HG03103 (cell line): ENCODE measurements around the gene TRIM69.
"Not testable (repeated sequence)": the region's sequence is repeated elsewhere in the genome, so short reads cannot be mapped to it uniquely, and the experiment has no call there.

ENCODE experiments used
- ATAC-seq: cut with Tn5 transposase; IDR thresholded peaks from one replicate; pipeline ENCODE4 v1.9.1; 2021; ENCODE audit warnings: low read depth; ENCODE audit not compliant: unreplicated experiment

The TRIM69 gene

DNA sequence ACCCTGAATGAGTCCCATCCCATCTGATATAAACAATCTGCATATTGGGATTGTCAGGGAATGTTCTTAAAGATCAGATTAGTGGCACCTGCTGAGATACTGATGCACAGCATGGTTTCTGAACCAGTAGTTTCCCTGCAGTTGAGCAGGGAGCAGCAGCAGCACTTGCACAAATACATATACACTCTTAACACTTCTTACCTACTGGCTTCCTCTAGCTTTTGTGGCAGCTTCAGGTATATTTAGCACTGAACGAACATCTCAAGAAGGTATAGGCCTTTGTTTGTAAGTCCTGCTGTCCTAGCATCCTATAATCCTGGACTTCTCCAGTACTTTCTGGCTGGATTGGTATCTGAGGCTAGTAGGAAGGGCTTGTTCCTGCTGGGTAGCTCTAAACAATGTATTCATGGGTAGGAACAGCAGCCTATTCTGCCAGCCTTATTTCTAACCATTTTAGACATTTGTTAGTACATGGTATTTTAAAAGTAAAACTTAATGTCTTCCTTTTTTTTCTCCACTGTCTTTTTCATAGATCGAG is 20.5 kb upstream of the TRIM69 start:
- no peak for ATAC-seq

DNA sequence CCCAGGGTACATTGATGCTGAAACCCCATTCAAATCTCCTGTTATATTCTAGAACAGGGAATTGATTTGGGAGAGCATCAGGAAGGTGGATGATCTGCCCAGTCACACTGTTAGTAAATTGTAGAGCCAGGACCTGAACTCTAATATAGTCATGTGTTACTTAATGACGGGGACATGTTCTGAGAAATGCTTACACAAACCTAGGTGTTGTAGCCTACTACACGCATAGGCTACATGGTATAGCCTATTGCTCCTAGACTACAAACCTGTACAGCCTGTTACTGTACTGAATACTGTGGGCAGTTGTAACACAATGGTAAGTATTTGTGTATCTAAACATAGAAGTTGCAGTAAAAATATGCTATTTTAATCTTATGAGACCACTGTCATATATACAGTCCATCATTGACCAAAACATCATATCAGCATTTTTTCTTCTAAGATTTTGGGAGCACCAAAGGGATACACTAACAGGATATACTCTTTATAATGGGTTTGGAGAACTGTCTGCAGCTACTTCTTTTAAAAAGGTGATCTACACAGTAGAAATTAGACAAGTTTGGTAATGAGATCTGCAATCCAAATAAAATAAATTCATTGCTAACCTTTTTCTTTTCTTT is 19.2 kb upstream of the TRIM69 start:
- no peak for ATAC-seq

DNA sequence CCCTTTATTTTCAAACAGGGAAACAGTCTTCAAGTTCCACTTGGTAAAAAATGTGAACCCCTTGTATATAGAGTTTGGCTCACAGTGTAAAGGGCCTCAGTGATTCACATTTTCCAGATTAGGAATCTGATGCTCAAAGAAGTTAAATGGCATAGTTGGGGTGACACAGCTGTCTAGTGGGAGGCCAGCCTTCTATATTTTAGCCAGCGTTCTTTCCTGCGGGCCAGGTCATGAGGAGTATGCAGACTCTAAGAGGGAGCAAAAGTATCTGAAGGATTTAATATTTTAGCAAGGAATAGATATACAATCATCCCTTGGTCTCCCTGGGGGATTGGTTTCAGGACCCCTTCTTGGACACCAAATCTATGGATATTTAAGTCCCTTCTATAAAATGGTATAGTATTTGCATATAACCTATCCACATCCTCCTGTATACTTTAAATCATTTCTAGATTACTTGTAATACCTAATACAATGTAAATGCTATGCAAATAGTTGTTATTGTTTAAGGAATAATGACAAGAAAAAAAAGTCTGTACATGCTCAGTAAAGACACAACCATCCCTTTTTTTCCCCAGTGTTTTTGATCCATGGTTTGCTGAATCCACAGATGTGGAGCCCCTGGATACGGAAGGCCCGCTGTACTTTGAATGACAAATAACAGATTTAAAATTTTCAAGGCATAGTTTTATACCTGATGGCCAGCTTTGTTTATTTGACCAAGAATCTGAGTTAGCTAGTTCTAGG is 18.0 kb upstream of the TRIM69 start:
- ATAC-seq, result no peak

DNA sequence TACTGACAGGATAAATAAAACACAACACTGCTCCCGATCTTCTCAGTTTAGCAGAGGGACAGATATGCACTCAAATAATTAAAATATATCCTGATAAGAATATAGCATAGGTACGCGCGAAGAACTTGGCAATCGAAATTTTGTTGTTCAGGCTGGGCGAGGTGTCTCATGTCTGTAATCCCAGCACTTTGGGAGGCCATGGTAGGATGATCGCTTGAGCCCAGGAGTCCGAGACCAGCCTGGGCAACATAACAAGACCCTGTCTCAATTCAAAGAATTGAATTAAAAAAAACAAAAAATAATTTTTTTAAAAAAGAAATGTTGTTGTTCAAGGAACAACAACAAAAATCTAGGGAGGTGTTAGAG is 17.4 kb upstream of the TRIM69 start:
- ATAC-seq, result no peak

DNA sequence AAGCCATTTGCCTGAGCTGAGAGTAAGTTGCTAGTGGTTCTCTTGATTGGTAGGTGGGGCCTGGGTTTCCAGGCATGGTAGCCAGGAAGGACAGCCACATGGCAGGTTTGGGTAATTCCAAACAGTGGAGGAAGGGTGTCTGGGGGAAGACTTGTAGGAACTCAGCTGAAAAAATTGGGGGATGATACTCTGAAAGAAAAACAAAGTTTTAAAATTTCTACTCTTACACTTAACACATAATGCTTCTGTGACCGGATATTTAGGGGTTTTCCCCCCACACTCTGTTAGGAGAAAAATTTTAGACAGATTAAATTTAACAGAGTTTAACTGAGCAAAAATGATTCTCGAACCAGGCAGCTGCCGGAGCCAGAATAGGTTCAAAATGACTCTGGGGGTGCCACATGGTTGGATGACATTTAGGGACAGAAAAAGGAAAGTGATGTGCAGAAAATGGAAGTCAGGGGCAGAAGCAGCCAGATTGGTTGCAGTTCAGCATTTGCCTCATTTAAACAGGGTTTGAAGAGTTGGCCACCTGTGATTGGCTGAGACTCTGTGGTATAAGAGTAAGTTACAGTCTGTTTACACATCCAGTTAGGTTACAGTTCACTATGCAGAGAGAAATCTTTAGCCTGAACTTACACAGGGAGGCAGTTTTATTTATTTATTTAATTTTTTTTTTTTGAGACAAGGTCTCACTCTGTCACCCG is 16.9 kb upstream of the TRIM69 start:
- ATAC-seq, result peak; percentile 46

DNA sequence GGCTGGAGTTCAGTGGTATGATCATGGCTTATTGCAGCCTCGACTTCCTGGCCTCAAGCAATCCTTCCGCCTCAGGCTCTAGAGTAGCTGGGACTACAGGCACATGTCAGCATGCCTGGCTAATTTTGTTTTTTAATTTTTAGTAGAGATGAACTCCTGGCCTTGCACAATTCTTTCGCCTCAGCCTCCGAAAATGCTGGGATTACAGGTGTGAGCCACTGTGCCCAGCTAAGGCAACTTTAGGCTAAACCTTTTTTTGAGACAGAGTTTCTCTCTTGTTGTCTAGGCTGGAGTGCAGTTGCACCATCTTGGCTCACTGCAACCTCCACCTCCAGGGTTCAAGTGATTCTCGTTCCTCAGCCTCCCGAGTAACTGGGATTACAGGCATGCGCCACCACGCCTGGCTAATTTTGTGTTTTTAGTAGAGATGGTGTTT is 16.3 kb upstream of the TRIM69 start:
- not testable (repeated sequence) for ATAC-seq

DNA sequence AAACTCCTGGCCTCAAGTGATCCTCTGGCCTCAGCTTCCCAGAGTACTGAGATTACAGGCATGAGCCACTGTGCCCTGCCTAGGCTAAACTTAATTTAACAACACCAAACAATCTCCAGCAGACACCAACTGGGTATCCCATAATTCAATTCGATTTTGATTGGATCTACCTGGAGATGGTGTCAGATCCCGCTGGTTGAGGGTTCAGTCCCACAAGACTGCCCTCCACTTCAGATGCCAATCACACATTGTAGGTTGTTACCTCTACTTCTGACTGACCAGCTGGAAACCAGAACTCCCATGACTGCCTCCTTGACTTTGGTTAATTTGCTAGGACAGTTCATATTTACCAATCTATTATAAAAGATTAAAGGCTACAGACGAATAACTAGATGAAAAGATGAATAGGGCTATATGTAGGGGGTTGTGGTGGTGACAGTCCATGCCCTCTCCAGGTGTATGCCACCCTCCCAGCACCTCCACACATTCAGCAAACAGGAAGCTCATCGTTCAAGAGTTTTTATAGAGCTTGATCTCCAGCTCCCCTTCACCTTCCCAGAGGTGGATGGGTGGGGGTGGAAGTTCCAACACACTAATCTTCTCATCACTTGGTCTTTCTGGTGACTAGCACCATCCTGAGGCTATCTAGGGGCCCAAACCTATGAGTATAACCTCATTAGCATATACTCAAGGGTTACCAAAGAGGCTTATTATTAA is 15.7 kb upstream of the TRIM69 start:
- ATAC-seq, result no peak

DNA sequence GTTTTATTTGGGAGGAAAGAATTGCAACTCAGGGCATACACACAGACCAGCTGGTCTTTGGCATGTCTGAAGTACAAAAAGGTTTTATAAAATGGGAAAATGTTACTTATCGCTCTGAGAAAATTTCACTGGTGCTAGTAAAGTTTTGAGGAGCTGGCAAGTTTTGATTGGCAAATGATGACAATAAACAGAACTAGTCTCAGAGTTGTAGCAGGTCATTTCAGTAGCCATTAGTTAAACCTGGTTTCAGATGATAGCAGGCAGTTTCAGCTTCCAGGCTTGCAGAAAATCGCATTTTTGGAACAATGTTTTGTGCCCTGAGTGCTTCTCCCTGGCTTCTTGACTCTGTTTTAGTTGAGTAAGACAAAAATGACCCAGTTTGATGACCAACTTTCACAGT is 14.3 kb upstream of the TRIM69 start:
- no peak for ATAC-seq

DNA sequence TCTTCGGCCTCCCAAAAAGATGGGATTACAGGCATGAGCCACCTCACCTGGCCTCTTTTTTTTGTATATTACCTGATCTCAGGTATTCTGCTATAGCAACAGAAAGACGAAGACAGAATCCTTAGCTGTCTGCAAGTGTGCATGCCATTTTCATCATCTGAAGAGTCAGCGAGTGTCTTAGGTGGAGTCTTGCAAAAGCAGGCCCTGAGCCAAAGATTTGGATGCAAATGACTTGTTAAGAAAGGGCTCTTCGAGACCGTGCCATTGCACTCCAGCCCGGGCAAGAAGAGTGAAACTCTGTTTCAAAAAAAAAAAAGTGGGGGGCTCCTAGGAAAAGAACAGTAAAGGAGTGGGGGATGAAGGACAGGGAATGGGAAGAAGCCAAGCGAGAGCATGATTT is 10.2 kb upstream of the TRIM69 start:
- ATAC-seq, result no peak

DNA sequence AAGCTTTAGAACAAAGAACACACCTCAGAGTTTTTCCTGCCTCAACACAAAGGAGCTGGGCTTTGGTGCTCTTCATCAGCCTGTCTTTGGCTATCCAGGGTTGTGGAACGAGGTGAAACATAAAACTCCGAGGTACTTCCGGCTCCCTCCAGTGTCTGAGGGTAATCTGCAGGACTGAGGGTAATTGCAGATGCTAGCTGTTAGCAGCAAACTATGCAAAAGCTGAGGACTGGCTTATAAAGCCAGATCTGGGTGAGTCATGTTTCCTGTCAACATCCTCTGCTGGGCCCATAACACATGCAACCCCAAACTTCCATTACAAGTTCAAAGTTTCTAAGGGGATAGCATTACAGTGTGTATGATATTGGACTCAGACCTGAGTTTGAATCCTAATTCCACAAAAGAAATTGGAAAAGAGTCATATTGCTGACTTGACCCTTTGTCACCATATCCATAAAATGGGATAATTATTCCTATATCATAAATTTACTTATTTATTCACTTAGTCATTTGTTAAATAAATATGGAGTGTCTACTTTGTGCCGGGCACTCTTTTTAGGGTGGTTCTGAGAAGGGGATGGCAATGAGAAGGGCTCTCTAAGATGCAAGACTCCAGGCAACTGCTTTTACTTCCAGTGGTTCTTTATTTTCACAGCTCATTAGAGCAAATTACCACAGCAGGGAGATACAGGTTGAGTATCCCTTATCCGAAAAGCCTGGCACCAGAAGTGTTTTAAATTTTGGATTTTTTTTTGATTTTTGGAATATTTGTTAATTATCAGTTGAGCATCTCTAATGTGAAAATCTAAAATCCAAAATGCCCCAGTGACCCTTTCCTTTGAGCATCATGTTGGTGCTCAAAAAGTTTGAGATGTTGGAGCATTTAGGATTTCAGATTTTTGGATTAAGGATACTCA is 9.5 kb upstream of the TRIM69 start:
- peak; percentile 40 for ATAC-seq

DNA sequence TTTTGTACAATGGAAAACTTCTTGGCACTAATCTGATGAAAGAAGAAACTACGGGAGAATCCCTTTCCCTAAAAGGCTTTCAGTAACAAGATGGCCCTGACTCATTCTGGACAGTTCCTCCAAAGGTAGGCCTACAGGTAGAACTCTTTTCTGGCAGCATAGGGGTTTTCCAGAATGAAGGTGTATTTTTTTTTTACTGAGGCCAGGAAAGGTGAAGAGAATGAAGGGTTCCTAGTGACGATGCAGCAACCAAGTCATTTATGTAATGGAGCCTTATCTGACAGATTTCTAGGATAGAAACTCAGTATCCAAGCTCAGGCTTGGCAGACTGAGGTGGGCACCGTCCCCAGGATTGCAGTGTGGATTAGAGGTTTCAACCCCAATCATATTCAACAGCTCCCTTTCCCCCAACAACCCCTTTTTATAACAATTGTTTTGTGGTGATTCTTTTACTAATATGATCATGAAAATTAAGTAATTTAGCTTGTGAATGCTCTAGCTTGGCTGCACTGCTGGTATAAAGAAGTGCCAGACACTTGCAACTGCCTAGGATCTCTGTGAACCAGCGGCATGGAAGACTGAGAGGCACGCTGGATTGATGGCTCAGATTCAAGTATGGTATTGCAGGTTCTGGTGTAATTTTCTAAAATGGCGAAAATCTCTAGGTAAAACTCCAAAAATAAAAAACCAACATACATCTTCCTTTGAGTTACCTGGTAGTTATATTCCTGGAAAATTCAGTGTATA is 8.7 kb upstream of the TRIM69 start:
- no peak for ATAC-seq

DNA sequence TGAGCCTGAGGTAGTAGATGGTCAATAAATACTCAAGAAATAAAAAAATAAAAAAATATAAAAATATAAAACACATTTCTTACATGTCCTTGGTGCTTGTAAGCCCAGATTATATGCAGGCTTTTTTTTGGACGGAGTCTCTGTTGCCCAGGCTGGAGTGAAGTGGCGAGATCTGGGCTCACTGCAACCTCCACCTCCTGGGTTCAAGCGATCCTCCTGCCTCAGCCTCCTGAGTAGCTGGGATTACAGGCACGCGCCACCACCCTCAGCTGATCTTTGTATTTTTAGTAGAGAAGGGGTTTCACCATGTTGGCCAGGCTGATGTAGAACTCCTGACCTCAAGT is 8.1 kb upstream of the TRIM69 start:
- not testable (repeated sequence) for ATAC-seq

DNA sequence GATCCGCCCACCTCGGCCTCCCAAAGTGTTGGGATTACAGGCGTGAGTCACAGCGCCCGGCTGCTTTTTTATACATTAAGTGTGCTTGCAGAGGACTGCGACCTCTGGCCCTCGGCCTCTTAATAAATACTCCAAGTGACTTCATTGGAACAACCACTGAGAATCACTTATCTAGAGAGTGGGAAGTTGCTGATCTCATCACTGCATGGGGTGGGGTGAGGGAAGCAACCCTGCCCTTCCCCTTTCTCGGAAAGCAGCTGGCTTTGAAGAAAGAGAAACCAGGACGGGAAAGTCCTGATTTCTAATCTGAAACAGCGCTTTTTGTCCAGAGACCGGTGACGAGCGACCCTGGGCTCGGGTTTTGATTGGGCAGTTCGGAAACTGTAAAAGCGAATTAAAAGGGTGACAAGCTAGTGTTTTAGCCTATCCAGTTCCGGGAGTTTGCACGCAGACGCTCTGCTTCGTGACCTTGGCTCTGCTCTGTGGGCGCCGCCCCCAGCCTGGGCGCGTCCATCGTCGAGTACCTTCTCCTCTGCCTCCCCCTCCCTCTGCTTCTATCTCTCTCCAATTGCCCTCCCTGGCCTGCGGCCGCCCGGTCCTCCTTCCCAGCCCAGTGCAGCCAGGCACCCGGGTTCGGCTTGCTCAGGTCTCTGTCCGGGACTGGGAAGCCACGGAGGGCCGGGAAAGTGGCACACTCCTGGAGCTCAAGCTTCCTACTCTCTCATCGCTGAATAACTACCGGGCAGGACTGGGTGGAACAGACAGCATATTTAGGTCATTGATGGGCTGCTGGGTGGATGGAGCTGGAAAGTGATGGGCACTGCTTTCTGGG is 7.5 kb upstream of the TRIM69 start:
- peak; percentile 73 for ATAC-seq

DNA sequence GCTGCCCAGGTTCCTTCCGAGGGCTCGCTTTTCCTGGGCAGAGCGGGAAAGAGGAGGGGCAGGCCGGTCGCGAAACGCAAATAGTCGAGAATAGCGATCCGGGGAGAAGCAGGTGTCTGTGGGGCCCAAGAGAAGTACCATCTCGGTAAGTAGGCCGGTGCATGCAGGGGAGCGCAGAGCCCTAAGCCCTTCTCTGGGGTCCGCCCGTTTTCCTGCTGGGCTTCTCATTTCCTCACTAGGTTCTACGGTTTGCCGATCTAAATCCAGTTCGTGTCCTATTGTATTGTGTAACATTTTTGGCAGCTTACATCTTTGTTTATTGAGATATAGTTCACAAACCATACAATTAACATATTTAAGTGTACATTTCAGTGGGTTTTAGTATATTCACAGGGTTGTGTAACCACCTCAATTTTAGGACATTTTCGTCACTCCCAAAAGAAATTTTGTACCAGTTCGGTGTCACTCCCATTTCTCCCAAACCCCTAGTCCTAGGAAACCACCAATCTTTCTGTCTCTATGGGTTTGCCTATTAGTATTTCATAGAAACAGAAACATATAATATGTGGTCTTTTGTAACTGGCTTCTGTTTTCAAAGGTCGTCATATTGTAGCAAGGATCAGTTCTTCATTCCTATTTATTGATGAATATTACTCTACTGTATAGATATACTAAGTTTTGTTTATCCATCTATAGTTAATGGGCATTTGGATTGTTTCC is 6.8 kb upstream of the TRIM69 start:
- ATAC-seq, result no peak

DNA sequence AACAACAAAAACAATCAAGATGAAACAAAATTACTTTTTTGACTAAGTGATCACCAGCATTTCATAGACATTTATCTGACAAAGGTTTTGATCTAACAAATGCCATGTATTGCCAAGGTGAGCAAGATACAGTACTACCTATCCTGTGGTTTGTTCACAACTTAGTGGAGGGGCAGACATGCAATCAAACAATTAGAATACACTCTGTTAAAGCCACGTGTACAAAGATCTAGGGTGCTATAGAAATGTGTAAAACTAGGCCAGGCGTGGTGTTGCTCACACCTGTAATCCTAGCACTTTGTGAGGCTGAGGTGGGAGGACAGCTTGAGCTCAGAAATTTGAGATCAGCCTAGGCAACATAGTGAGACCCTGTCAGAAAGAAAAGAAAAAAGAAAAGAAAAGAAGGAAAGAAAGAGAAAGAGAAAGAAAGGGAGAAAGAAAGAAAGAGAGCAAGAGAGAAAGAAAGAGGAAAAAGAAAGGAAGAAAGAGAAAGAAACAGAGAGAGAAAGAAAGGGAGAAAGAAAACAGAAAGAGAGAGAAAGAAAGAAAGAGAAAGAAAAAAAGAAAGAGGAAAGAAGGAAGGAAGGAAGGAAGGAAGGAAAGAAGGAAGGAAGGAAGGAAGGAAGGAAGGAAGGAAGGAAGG is 1.4 kb upstream of the TRIM69 start:
- no peak for ATAC-seq

DNA sequence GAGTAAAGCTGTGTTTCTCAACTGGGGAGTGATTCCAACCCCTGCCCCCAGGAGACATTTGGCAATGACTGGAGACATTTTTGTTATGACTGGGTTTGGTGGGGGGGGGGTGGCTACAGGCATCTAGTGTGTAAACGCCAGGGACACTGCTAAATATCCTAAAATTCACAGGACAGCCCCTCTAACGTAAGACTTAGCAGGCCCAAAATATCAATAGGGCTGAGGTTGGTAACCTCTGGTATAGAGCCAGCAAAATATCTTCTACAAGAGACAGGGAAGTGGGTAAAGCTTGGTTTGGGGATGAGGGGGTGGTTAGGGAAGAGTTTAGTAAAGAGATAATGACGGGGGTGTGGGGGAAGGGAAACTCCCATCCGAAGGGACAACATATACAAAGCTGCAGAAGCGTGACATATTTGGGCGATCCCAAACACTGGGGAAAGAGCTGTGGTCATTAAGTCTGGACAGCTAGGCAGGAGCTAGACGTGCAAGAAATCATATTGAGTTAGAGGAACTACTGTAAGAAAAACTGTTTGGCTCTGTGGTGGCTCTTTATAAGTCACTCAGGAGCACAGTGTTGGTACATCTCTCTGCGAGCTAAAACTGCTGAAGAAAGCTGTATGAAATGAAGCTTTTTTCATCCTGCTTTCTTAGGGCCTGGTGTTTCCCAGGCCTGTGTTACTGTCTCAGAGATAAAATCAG is 697 bp upstream of the TRIM69 start:
- ATAC-seq, result no peak
